HL-60/S4 (cell line): Measurements from ENCODE around the gene CHST14.

Source experiments
- in situ Hi-C: fragments of 300-500 bp; cut with MboI; formaldehyde crosslinking; loops from 2 replicates; pipeline ENCODE4 v1.14.3; 2022; ENCODE audit warnings: low sequenced_read_pairs

CHST14 gene

GRCh38 chr15:40461958-40462357, 8.8 kb upstream of the CHST14 start:
- in situ Hi-C loops = no loop called here

GRCh38 chr15:40463279-40463678, 7.5 kb upstream of the CHST14 start:
- in situ Hi-C loops = no loop called here

GRCh38 chr15:40463886-40464545, 6.8 kb upstream of the CHST14 start:
- in situ Hi-C loops = no loop called here

GRCh38 chr15:40464595-40465185, 6.1 kb upstream of the CHST14 start:
- in situ Hi-C loops = no loop called here

- in situ Hi-C loops = no loop called here
Measured at GRCh38 chr15:40465939-40466338, 4.8 kb upstream of the CHST14 start.

GRCh38 chr15:40466426-40467260, 4.1 kb upstream of the CHST14 start:
- in situ Hi-C loops = no loop called here

- in situ Hi-C loops = no loop called here
Measured at GRCh38 chr15:40467261-40467615, 3.5 kb upstream of the CHST14 start.

- in situ Hi-C loops = no loop called here
Measured at GRCh38 chr15:40468898-40469331, 1.9 kb upstream of the CHST14 start.

- in situ Hi-C loops = no loop called here
Measured at GRCh38 chr15:40469776-40470390, 901 bp upstream of the CHST14 start.

GRCh38 chr15:40471105-40471807, 472 bp downstream of the CHST14 start:
- in situ Hi-C loops = no loop called here

- in situ Hi-C loops = no loop called here
Measured at GRCh38 chr15:40471808-40472150, 995 bp downstream of the CHST14 start.

- in situ Hi-C loops = no loop called here
Measured at GRCh38 chr15:40472171-40472727, 1.5 kb downstream of the CHST14 start.

- in situ Hi-C loops = no loop called here
Measured at GRCh38 chr15:40474581-40474980, 3.8 kb downstream of the CHST14 start.

GRCh38 chr15:40477642-40478327, 7.0 kb downstream of the CHST14 start:
- in situ Hi-C loops = no loop called here

- in situ Hi-C loops = no loop called here
Measured at GRCh38 chr15:40479024-40479423, 8.2 kb downstream of the CHST14 start.

GRCh38 chr15:40481341-40482074, 10.7 kb downstream of the CHST14 start:
- in situ Hi-C loops = no loop called here

GRCh38 chr15:40483919-40484318, 13.1 kb downstream of the CHST14 start:
- in situ Hi-C loops = no loop called here

- in situ Hi-C loops = no loop called here
Measured at GRCh38 chr15:40486066-40486770, 15.4 kb downstream of the CHST14 start.
